ENCODE results near the gene VIL1. TPM values are rescaled to one million over a fixed set of nuclear protein-coding genes. Genes with fewer than 3 reads are reported as not detected.
A peak's percentile ranks its signal among the peaks of the same experiment; 100 is the strongest.

The VIL1 gene
- total RNA-seq, 1 donor from 2014 or later, result not detected

DNA sequence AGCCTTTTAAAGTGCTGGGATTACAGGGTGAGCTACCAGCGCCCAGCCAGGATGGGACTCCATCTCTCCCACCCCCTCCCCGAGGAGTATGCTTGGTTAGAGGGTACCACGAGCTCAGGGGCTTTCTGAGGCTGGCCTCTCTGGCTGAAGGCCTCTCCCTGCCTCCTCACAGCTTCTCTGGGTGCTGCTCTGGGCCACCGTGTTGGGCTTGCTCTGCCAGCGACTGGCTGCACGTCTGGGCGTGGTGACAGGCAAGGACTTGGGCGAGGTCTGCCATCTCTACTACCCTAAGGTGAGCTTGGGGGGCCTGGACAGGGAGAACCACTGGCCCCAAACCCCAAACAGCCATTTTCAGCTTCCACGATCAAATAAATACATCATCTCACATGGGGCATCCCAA, 33.9 kb upstream of the VIL1 start:
- H3K36me3 Mint-ChIP-seq (ENCODE audit: low read depth), result no peaks in the 10 kb centered on the region
- H3K27me3 Mint-ChIP-seq (ENCODE audit: low read depth), result peaks cover 21% of the 10 kb centered on the region
- peaks cover 6% of the 10 kb centered on the region for H3K4me1 Mint-ChIP-seq
- H3K9me3 Mint-ChIP-seq, result no peaks in the 10 kb centered on the region
- no peak overlapping the region for H3K4me3 Mint-ChIP-seq
- no peak overlapping the region for H3K27ac Mint-ChIP-seq (ENCODE audit: unreplicated experiment)
- DNase-seq (ENCODE audit: low read depth, low spot score), result no peak
- TF ChIP-seq CTCF (conservative IDR thresholded peaks at IDR 0.05), result no peak

DNA sequence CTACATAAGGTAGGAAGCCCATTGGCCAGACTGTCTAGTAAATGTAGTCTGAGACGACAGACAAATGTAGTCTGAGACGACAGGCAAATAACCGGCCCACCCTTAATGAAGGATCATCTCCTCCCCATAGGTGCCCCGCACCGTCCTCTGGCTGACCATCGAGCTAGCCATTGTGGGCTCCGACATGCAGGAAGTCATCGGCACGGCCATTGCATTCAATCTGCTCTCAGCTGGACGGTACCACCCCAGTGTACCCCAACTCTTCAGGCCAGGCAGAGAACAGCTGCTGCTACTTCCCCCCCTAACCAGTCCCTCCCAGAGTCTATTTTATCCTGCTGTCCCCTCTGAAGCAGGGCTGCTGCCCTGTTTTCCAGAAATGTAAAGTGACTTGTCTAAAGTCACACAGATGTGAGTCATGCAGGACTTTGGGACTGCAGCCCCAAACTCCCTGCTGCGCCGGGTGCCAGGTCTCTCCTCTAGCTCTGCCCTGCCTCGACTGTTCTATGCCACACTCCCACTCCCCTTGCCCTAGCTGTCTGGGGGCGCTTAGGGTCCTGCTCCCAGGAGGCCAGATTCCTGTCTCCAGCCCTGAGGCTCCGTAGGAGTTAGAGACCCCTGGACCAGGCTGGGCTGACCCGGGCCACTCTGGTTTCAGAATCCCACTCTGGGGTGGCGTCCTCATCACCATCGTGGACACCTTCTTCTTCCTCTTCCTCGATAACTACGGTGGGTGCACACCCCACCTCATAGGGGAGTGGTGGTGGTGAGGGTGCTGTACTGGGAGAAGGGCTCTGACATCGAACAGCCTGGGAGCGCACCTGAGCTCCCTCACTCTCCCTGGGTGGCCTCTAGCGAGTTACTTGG, 32.2 kb upstream of the VIL1 start:
- H3K4me3 Mint-ChIP-seq, result peak overlapping the region; percentile 73
- H3K9me3 Mint-ChIP-seq, result no peaks in the 10 kb centered on the region
- no peak for DNase-seq (ENCODE audit: low read depth, low spot score)
- peaks cover 18% of the 10 kb centered on the region for H3K27me3 Mint-ChIP-seq (ENCODE audit: low read depth)
- no peak for TF ChIP-seq CTCF (conservative IDR thresholded peaks at IDR 0.05)
- H3K36me3 Mint-ChIP-seq (ENCODE audit: low read depth), result no peaks in the 10 kb centered on the region
- peaks cover 6% of the 10 kb centered on the region for H3K4me1 Mint-ChIP-seq
- no peak overlapping the region for H3K27ac Mint-ChIP-seq (ENCODE audit: unreplicated experiment)

- TF ChIP-seq CTCF (conservative IDR thresholded peaks at IDR 0.05), result no peak
- no peak for DNase-seq (ENCODE audit: low read depth, low spot score)
- Mint-ChIP-seq H3K9me3 (no peaks in the 10 kb centered on the region), H3K4me3 (peak overlapping the region; percentile 73), H3K36me3 (ENCODE audit: low read depth) (no peaks in the 10 kb centered on the region), H3K4me1 (peaks cover 6% of the 10 kb centered on the region), H3K27me3 (ENCODE audit: low read depth) (peaks cover 17% of the 10 kb centered on the region), H3K27ac (ENCODE audit: unreplicated experiment) (no peak overlapping the region)
These were observed 31.3 kb upstream of the VIL1 start for GRCh38 chr2:218387369-218388194.

DNA sequence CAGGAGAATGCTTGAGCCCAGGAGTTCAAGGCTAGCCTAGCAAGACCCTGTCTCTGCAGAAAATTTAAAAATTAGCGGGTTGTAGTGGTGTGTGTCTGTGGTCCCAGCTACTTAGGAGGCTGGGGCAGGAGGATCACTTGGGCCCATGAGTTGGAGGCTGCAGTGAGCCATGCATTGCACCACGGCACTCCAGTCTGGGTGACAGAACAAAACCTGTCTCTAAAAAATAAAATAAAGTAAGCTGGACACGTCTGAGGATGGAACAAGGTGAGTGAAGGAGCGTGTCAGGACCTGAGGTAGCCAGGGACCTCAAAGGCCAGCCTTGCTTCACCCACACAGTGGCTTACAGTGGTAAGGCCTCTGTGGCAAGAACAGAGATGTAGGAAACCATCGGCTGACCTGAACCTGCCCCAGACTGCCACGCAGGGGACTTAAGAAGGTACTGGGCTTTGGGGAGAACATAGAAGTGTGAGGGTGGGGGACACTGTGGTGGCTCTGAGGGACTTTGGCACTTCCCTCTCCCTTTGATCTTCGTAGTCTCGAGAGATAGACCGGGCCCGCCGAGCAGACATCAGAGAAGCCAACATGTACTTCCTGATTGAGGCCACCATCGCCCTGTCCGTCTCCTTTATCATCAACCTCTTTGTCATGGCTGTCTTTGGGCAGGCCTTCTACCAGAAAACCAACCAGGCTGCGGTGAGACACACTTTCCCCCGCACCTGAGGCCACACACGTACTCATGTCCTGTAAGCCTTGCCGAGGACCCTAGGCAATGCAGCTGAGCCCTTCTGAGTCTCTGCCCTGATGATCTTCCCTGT, 29.4 kb upstream of the VIL1 start:
- H3K4me1 Mint-ChIP-seq, result peaks cover 6% of the 10 kb centered on the region
- H3K9me3 Mint-ChIP-seq, result no peaks in the 10 kb centered on the region
- DNase-seq (ENCODE audit: low read depth, low spot score), result no peak
- H3K4me3 Mint-ChIP-seq, result no peak overlapping the region
- TF ChIP-seq CTCF (conservative IDR thresholded peaks at IDR 0.05), result no peak
- H3K27ac Mint-ChIP-seq (ENCODE audit: unreplicated experiment), result no peak overlapping the region
- peaks cover 17% of the 10 kb centered on the region for H3K27me3 Mint-ChIP-seq (ENCODE audit: low read depth)
- no peaks in the 10 kb centered on the region for H3K36me3 Mint-ChIP-seq (ENCODE audit: low read depth)

DNA sequence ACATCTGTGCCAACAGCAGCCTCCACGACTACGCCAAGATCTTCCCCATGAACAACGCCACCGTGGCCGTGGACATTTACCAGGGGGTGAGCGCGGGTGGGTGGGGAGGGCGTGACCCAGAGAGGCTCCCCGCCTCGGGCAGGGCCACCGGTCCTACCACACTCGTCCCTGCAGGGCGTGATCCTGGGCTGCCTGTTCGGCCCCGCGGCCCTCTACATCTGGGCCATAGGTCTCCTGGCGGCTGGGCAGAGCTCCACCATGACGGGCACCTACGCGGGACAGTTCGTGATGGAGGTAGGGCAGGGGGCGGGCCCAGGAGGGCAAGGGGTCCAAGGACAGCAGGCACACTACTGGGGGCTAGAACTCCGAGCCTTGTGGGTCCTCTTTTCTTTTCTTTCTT, 27.7 kb upstream of the VIL1 start:
- no peak for DNase-seq (ENCODE audit: low read depth, low spot score)
- peaks cover 19% of the 10 kb centered on the region for H3K27me3 Mint-ChIP-seq (ENCODE audit: low read depth)
- H3K36me3 Mint-ChIP-seq (ENCODE audit: low read depth), result no peaks in the 10 kb centered on the region
- H3K4me1 Mint-ChIP-seq, result peaks cover 13% of the 10 kb centered on the region
- TF ChIP-seq CTCF (conservative IDR thresholded peaks at IDR 0.05), result no peak
- H3K4me3 Mint-ChIP-seq, result no peak overlapping the region
- no peaks in the 10 kb centered on the region for H3K9me3 Mint-ChIP-seq
- no peak overlapping the region for H3K27ac Mint-ChIP-seq (ENCODE audit: unreplicated experiment)

All from neural crest cell (in vitro differentiated cells).